OCI-LY1 (cell line): ENCODE data around the gene RAB13.

ENCODE experiments used
- H2AFZ ChIP-seq: fragments of 200-600 bp; sonication (generic), shearing (Covaris generic); 2 replicates; pipeline ENCODE4 v1.6.0; 2014; ENCODE audit warnings: antibody characterized with exemption, mild to moderate bottlenecking, low read length
- H3F3A ChIP-seq: fragments of 200-600 bp; sonication (generic), shearing (Covaris generic); 2 replicates; pipeline ENCODE4 v1.6.0; 2014; ENCODE audit warnings: mild to moderate bottlenecking, antibody characterized with exemption, low read length, moderate library complexity; ENCODE audit not compliant: insufficient read depth
- H3K27ac ChIP-seq: fragments of 200-600 bp; sonication (generic); 2 replicates; pipeline ENCODE4 v1.5.1; 2014; ENCODE audit warnings: low read length, mixed run types, mild to moderate bottlenecking, low read depth; ENCODE audit not compliant: poor library complexity, severe bottlenecking
- H3K27me3 ChIP-seq: fragments of 200-600 bp; sonication (generic); 2 replicates; pipeline ENCODE4 v1.6.0; 2014; ENCODE audit warnings: antibody characterized with exemption, mild to moderate bottlenecking, low read length, moderate library complexity; ENCODE audit not compliant: insufficient read depth
- H3K36me3 ChIP-seq: fragments of 200-600 bp; sonication (generic); 2 replicates; pipeline ENCODE4 v1.6.1; 2014; ENCODE audit warnings: mild to moderate bottlenecking, antibody characterized with exemption, low read length, moderate library complexity, mixed read lengths; ENCODE audit not compliant: insufficient read depth
- H3K4me1 ChIP-seq: fragments of 200-600 bp; sonication (generic); 2 replicates; pipeline ENCODE4 v1.5.1; 2014; ENCODE audit warnings: mild to moderate bottlenecking, low read length, moderate library complexity; ENCODE audit not compliant: insufficient read depth, severe bottlenecking
- H3K4me2 ChIP-seq: fragments of 200-600 bp; sonication (generic), shearing (Covaris generic); 2 replicates; pipeline ENCODE4 v1.6.1; 2014; ENCODE audit warnings: low read length
- H3K4me3 ChIP-seq: fragments of 200-600 bp; sonication (generic); 2 replicates; pipeline ENCODE4 v1.5.1; 2014; ENCODE audit warnings: low read length, low read depth, mild to moderate bottlenecking, mixed read lengths; ENCODE audit not compliant: poor library complexity, severe bottlenecking
- H3K79me2 ChIP-seq: fragments of 200-600 bp; shearing (Covaris generic); 2 replicates; pipeline ENCODE4 v1.6.1; 2016; ENCODE audit warnings: mixed run types, low read length, mixed read lengths; ENCODE audit not compliant: insufficient read depth
- H3K9ac ChIP-seq: fragments of 200-600 bp; sonication (generic), shearing (Covaris generic); 2 replicates; pipeline ENCODE4 v1.6.1; 2014; ENCODE audit warnings: mild to moderate bottlenecking, low read length, mixed read lengths
- H3K9me2 ChIP-seq: fragments of 200-600 bp; sonication (generic), shearing (Covaris generic); 2 replicates; pipeline ENCODE4 v1.6.1; 2014; ENCODE audit warnings: low read depth, mild to moderate bottlenecking, low read length, mixed read lengths
- H3K9me3 ChIP-seq: fragments of 200-600 bp; shearing (Covaris generic); 2 replicates; pipeline ENCODE4 v1.6.1; 2014; ENCODE audit warnings: low read length, mixed read lengths
- H4K20me1 ChIP-seq: fragments of 200-600 bp; sonication (generic), shearing (Covaris generic); 2 replicates; pipeline ENCODE4 v1.6.0; 2016; ENCODE audit warnings: mild to moderate bottlenecking, low read length; ENCODE audit not compliant: insufficient read depth
- CTCF ChIP-seq: fragments of 200-600 bp; sonication (generic), shearing (Covaris generic); IDR thresholded peaks from 2 replicates; pipeline ENCODE4 v1.5.1; 2017; ENCODE audit warnings: mild to moderate bottlenecking, antibody characterized with exemption, low read length, moderate library complexity, mixed read lengths
- EZH2 ChIP-seq: fragments of 200-600 bp; sonication (generic), shearing (Covaris generic); IDR thresholded peaks from 2 replicates; pipeline ENCODE4 v1.8.0; 2017; ENCODE audit warnings: borderline replicate concordance, mixed run types, mild to moderate bottlenecking, antibody characterized with exemption, low read length, moderate library complexity, mixed read lengths

RAB13 gene

GRCh38 chr1:153953859-153954365, 32.2 kb downstream of the RAB13 start:
- Histone ChIP-seq H3K4me1 (peaks cover 24% of the 10 kb centered on the region), H3K9me3 (no peaks in the 10 kb centered on the region), H3K9ac (no peak overlapping the region), H4K20me1 (no peaks in the 10 kb centered on the region), H3K27ac (no peak overlapping the region), H3K27me3 (no peaks in the 10 kb centered on the region), H3K4me3 (no peak overlapping the region), H2AFZ (no peak overlapping the region), H3K9me2 (no peaks in the 10 kb centered on the region), H3K36me3 (peaks cover 44% of the 10 kb centered on the region), H3K79me2 (peaks cover 24% of the 10 kb centered on the region), H3F3A (no peaks in the 10 kb centered on the region), H3K4me2 (no peak overlapping the region)
- TF ChIP-seq CTCF (no peak), EZH2 (no peak)

- Histone ChIP-seq H3K4me2 (no peak overlapping the region), H2AFZ (no peak overlapping the region), H3K4me1 (peaks cover 16% of the 10 kb centered on the region), H3F3A (peaks cover 4% of the 10 kb centered on the region; the same call in 1 of the 2 replicates), H3K9ac (no peak overlapping the region), H3K27ac (no peak overlapping the region), H3K79me2 (peaks cover 13% of the 10 kb centered on the region), H3K36me3 (peaks cover 55% of the 10 kb centered on the region), H4K20me1 (no peaks in the 10 kb centered on the region), H3K27me3 (no peaks in the 10 kb centered on the region), H3K9me3 (no peaks in the 10 kb centered on the region), H3K4me3 (no peak overlapping the region), H3K9me2 (no peaks in the 10 kb centered on the region)
- no peak for TF ChIP-seq EZH2
- TF ChIP-seq CTCF = no peak
These were observed 34.3 kb downstream of the RAB13 start for GRCh38 chr1:153951801-153952200.

GRCh38 chr1:153951183-153951582, 35.0 kb downstream of the RAB13 start:
- H2AFZ ChIP-seq = no peak overlapping the region
- no peaks in the 10 kb centered on the region for H3K9me2 ChIP-seq
- H3K36me3 ChIP-seq = peaks cover 55% of the 10 kb centered on the region
- no peaks in the 10 kb centered on the region for H3K27me3 ChIP-seq
- no peak for TF ChIP-seq CTCF
- no peak for TF ChIP-seq EZH2
- peaks cover 11% of the 10 kb centered on the region for H3K4me1 ChIP-seq
- no peaks in the 10 kb centered on the region for H4K20me1 ChIP-seq
- no peak overlapping the region for H3K4me3 ChIP-seq
- H3K9ac ChIP-seq = no peak overlapping the region
- no peak overlapping the region for H3K4me2 ChIP-seq
- peaks cover 7% of the 10 kb centered on the region for H3K79me2 ChIP-seq
- H3F3A ChIP-seq = peaks cover 4% of the 10 kb centered on the region; the same call in 1 of the 2 replicates
- no peaks in the 10 kb centered on the region for H3K9me3 ChIP-seq
- no peak overlapping the region for H3K27ac ChIP-seq
